SKM-1 (cell line): ENCODE results near the gene FCHSD2.
"Not testable (repeated sequence)": the region's sequence is repeated elsewhere in the genome, so short reads cannot be mapped to it uniquely, and the experiment has no call there.

ENCODE experiments used
- DNase-seq: peaks from one replicate; lab custom pipeline; 2025; ENCODE audit not compliant: unreplicated experiment; lab: John Stamatoyannopoulos, UW

FCHSD2 gene

GRCh38 chr11:72897506-72897905 lies 244.6 kb downstream of the FCHSD2 start:
- DNase-seq, result no peak

GRCh38 chr11:72896431-72896830 lies 245.7 kb downstream of the FCHSD2 start:
- DNase-seq, result no peak

- DNase-seq, result no peak
These were observed 251.2 kb downstream of the FCHSD2 start for GRCh38 chr11:72890881-72891280.

- no peak for DNase-seq
These were observed 255.5 kb downstream of the FCHSD2 start for GRCh38 chr11:72886619-72887018.

GRCh38 chr11:72885749-72886609 lies 256.1 kb downstream of the FCHSD2 start:
- no peak for DNase-seq

- no peak for DNase-seq
These were observed 266.0 kb downstream of the FCHSD2 start for GRCh38 chr11:72876147-72876546.

- DNase-seq, result no peak
These were observed 266.4 kb downstream of the FCHSD2 start for GRCh38 chr11:72875736-72876135.

- no peak for DNase-seq
These were observed 270.1 kb downstream of the FCHSD2 start for GRCh38 chr11:72872012-72872411.

GRCh38 chr11:72871119-72871518 lies 271.0 kb downstream of the FCHSD2 start:
- DNase-seq, result no peak

GRCh38 chr11:72869831-72870230 lies 272.3 kb downstream of the FCHSD2 start:
- no peak for DNase-seq

GRCh38 chr11:72867970-72868369 lies 274.1 kb downstream of the FCHSD2 start:
- no peak for DNase-seq

GRCh38 chr11:72864702-72865655 lies 277.1 kb downstream of the FCHSD2 start:
- DNase-seq, result no peak

GRCh38 chr11:72863916-72864315 lies 278.2 kb downstream of the FCHSD2 start:
- no peak for DNase-seq

GRCh38 chr11:72863091-72863490 lies 279.0 kb downstream of the FCHSD2 start:
- no peak for DNase-seq

- no peak for DNase-seq
These were observed 281.5 kb downstream of the FCHSD2 start for GRCh38 chr11:72860592-72860991.

GRCh38 chr11:72860010-72860409 lies 282.1 kb downstream of the FCHSD2 start:
- DNase-seq, result no peak

- no peak for DNase-seq
These were observed 283.0 kb downstream of the FCHSD2 start for GRCh38 chr11:72859126-72859525.

- not testable (repeated sequence) for DNase-seq
These were observed 283.9 kb downstream of the FCHSD2 start for GRCh38 chr11:72858267-72858666.

- DNase-seq, result no peak
These were observed 285.4 kb downstream of the FCHSD2 start for GRCh38 chr11:72856551-72857345.

- DNase-seq, result no peak
These were observed 286.1 kb downstream of the FCHSD2 start for GRCh38 chr11:72856065-72856464.

GRCh38 chr11:72851726-72852125 lies 290.4 kb downstream of the FCHSD2 start:
- no peak for DNase-seq
